Fibroblast of the aortic adventitia (primary cell): ENCODE results near the gene SOHLH1. TPM values are rescaled to one million over a fixed set of nuclear protein-coding genes. Genes with fewer than 3 reads are reported as not detected.

Experiments used
- DNase-seq: peaks from one replicate; pipeline ENCODE4 v3.0.0-alpha.2; 2010; ENCODE audit warnings: low read depth
- H3K4me3 ChIP-seq: 2 replicates; pipeline ENCODE4 v1.5.1; 2011; ENCODE audit warnings: low read depth, mild to moderate bottlenecking, control low read depth, low read length, moderate library complexity
- total RNA-seq: library from RNA; depleted of rRNA; stranded (reverse); fragments of >200 nt; gene quantifications from 2 replicates; pipeline ENCODE4 v1.2.3, GENCODE V29; 2012; ENCODE audit warnings: low replicate concordance
- TF ChIP-seq, protein P1 (sequence below): IDR thresholded peaks from 2 replicates; pipeline ENCODE4 v1.5.1; 2011; ENCODE audit warnings: mild to moderate bottlenecking, low read length, control low read depth, inconsistent platforms; ENCODE audit not compliant: insufficient read depth

Gene SOHLH1
- total RNA-seq, 1 donor: not detected

DNA sequence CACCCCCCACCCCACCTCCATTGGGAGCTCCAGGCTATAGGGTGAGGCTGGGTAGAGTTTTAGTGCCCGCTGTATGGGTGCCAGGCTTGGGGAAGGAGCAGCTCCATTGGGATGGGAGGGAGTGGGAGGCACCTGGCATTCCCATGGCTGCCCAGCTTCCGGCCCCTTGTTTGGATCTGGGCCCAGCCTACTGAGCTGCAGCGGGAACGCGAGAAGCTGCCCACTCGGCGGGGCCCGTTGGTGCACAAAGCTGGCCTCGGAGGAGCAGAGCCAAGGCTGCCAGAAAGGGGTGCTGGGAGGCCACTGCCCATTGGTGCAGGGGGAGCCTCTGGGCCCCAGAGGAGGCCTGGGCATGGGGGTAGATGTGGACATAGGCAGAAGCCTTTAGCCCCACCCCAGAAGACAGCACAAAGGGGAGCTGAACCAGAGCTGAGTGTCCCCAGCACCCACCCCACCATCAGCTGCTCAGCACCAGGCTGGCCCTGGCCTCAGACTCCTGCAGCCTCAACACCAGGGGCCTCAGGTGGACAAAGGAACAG, 31.7 kb downstream of the SOHLH1 start:
- no peak for DNase-seq
- no peak overlapping the region for H3K4me3 ChIP-seq
- TF ChIP-seq, protein P1, sequence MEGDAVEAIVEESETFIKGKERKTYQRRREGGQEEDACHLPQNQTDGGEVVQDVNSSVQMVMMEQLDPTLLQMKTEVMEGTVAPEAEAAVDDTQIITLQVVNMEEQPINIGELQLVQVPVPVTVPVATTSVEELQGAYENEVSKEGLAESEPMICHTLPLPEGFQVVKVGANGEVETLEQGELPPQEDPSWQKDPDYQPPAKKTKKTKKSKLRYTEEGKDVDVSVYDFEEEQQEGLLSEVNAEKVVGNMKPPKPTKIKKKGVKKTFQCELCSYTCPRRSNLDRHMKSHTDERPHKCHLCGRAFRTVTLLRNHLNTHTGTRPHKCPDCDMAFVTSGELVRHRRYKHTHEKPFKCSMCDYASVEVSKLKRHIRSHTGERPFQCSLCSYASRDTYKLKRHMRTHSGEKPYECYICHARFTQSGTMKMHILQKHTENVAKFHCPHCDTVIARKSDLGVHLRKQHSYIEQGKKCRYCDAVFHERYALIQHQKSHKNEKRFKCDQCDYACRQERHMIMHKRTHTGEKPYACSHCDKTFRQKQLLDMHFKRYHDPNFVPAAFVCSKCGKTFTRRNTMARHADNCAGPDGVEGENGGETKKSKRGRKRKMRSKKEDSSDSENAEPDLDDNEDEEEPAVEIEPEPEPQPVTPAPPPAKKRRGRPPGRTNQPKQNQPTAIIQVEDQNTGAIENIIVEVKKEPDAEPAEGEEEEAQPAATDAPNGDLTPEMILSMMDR: no peak

DNA sequence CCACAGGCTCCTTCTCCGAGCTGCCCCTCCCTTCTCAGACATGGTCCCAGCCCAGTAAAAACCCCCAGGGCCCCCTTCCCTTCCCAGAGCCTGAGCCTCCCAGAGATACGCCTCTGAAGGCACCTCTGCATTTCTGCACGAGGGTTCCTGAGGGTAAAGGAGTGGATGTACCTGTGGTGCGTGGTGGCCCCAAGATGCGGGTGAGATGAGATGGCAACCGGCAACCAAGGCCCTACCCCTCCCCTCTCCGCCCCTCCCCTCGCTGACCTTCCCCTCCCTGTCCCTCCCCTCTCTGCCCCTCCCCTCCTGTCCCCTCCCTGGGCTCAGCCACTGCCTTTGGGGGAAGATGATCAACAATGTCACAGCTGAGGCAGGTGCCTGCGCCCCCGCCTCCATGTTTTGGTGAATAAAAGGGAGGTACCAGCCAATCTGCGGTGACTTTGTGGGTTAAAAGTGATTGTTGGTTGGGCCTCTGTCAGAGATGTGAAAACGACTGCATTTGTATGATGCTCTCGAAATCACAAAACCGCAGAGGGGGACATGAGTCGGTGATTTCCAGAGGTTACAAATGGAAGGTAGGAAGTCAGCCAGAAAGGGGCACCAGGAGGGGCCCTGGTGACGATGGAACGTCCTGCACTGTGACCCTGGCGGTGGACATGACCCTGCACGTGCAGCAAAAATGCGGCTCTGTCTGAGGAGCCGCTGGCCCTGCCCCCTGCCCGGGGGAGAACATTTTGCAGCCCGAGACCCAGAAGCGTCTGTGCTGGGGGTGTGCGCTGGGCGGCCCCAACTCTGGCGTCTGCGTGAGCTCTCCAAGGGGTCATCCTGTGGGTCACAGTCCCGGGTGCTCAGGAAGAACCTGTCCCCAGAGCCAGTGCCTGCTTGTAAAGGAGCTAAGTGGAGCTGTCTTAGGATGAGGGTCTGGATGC, 32.5 kb downstream of the SOHLH1 start:
- TF ChIP-seq, protein P1: no peak
- H3K4me3 ChIP-seq: no peak overlapping the region
- no peak for DNase-seq

DNA sequence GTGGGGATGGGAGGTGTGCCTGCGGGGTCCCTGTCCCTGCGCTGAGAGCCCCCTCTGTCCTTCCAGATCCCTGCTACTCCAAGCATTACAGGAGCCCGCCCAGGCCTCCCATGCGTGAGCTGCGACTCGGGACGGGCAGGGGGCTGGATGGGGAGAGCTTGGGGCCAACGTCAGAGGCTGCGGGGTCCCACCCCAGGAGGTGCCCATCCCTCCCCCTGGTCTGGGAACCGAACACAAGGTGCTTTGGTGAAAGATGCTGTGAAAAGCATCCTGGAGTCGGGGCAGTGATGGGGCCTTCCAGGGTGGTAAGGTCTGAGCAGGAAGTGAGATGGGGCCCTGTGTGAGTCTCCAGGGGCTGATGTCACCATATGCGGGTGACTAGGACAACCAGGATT, 33.5 kb downstream of the SOHLH1 start:
- DNase-seq: no peak
- TF ChIP-seq, protein P1: no peak
- no peak overlapping the region for H3K4me3 ChIP-seq

DNA sequence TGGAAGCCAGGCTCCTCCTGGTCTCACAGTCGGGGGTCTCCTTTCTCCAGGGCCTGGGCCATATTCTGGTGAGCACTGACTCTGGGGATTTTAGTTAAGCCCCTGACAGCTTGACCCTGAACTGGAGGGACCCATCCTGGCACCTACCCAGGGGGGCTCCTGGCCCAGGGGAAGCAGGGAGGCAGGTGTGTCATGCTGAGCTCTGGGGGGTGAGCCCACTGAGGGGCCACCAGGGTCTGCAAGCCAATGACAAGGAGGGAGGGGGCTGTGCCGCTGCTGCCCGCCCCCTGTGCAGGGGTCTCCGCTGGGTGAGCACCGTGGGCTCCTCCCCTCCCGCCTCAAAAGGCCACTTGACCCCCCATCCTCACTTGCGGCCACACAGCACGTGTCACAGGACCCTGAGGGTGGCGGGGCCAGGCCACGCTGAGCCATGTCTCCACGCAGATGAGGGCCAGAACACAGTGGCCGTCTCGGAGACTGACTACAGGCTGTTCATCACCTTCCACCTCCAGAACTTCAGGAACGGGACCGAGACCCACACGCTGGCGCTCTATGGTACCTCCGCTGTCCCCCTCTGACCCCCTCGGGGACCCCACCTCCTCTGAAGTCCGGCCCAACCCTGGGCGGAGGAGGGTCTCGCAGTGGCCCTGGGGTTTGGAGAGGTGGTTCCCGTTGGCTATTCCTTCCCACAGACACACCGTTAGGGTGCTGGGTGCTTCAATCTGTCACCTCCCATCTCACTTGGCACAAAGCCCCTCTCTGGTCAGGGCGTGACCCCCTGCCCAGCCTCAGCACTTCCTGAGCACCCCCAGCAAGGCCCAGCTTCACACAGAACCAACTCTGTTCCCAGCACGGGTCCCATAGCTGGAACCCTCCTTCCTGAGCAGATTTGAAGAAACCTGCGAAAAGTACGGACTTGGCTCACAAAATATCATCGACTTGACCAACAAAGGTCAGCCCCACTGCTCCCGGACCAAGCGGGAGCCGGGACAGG, 34.2 kb downstream of the SOHLH1 start:
- no peak for DNase-seq
- H3K4me3 ChIP-seq: no peak overlapping the region
- TF ChIP-seq, protein P1: no peak

DNA sequence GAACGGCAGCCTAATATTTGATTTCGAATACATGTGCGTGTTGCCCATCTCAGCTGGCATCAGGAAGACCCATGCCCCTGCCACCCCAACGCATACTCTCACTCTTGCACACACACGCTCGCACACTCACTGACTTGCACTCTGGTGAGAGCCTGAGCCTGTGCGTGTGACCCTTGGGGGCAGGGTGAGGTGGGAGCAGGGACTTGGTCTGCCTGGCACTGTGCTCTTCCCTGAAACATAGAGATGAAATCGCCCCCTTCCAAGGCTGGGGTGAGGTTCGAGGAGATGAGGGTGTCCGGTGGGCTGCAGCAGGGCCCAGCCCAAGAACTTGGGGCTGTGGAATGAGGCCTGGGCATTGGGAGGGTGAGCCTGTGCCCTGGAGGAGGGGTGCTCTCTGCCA, 35.0 kb downstream of the SOHLH1 start:
- no peak for DNase-seq
- no peak overlapping the region for H3K4me3 ChIP-seq
- TF ChIP-seq, protein P1: no peak

DNA sequence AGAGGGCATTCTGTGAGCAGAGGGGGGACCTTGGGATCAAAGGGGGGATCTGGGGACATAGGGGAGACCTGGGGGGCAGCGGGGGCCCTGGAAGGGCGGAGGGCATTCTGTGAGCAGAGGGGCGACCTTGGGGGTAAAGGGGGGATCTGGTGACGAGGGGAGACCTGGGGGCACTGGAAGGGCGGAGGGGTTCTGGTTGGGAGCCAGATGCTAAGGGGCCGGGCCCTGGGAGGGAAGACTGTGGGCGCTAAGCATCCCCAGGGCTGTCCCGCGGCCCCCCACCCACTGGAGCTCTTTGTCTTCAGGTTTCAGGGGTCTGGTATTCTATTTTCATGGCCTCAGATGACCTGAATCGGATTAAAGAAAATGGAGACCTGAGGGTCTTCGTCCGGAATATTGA, 35.4 kb downstream of the SOHLH1 start:
- TF ChIP-seq, protein P1: no peak
- H3K4me3 ChIP-seq: no peak overlapping the region
- no peak for DNase-seq
